ENCODE measurements around the gene GUCA1A. TPM values are rescaled to one million over a fixed set of nuclear protein-coding genes. Genes with fewer than 3 reads are reported as not detected.

The GUCA1A gene
- not detected in 2 replicates for total RNA-seq

GRCh38 chr6:42173101-42173500 is at the start of gene GUCA1A:
Gene GUCA1A (plus strand): TSS chr6:42173364. CDS start chr6:42173614, 250 bp downstream.

GRCh38 chr6:42142118-42142835 is 30.9 kb upstream of the GUCA1A start, which contains the start of gene C6orf132:
Gene C6orf132 (minus strand): TSS chr6:42142620. CDS start chr6:42142444, 176 bp downstream.

GRCh38 chr6:42217519-42218367 is 44.6 kb downstream of the GUCA1A start, which contains the start of gene MRPS10:
Gene MRPS10 (minus strand): TSS chr6:42217861. CDS start chr6:42217849, 12 bp downstream.

Other genes with a start within 250 kb of the GUCA1A start
- gene CCND3, start 231.6 kb upstream of the GUCA1A start, total RNA-seq = 7.9 and 38.7 TPM in 2 replicates
- 11.6 and 16.2 TPM in 2 replicates for gene TAF8, start 122.8 kb upstream of the GUCA1A start, total RNA-seq
- 35.9 and 43.1 TPM in 2 replicates for gene C6orf132, start 30.7 kb upstream of the GUCA1A start, total RNA-seq
- 0.78 and 2.1 TPM in 2 replicates for gene GUCA1B, start 21.6 kb downstream of the GUCA1A start, total RNA-seq
- 71.3 and 91.2 TPM in 2 replicates for gene MRPS10, start 44.5 kb downstream of the GUCA1A start, total RNA-seq